ENCODE data around the gene DMD. TPM values are rescaled to one million over a fixed set of nuclear protein-coding genes. Genes with fewer than 3 reads are reported as not detected.

The DMD gene
- total RNA-seq, 1 donor from 2014 or later, result 143 TPM

GRCh38 chrX:31071725-31072124 lies 2139.6 kb downstream of the DMD start, which contains the start of gene FTHL17:
TSS of gene FTHL17 (minus strand) at chrX:31072041. CDS start at chrX:31071953, 88 bp downstream.
- H3K9me3 ChIP-seq (replicated peaks), result no peaks in the 10 kb centered on the region
- H3K27ac ChIP-seq (replicated peaks), result no peak within 1 kb of the TSS
- TF ChIP-seq, protein P1, sequence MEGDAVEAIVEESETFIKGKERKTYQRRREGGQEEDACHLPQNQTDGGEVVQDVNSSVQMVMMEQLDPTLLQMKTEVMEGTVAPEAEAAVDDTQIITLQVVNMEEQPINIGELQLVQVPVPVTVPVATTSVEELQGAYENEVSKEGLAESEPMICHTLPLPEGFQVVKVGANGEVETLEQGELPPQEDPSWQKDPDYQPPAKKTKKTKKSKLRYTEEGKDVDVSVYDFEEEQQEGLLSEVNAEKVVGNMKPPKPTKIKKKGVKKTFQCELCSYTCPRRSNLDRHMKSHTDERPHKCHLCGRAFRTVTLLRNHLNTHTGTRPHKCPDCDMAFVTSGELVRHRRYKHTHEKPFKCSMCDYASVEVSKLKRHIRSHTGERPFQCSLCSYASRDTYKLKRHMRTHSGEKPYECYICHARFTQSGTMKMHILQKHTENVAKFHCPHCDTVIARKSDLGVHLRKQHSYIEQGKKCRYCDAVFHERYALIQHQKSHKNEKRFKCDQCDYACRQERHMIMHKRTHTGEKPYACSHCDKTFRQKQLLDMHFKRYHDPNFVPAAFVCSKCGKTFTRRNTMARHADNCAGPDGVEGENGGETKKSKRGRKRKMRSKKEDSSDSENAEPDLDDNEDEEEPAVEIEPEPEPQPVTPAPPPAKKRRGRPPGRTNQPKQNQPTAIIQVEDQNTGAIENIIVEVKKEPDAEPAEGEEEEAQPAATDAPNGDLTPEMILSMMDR (IDR thresholded peaks at IDR 0.05; ENCODE audit: borderline replicate concordance), result no peak
- no peaks in the 10 kb centered on the region for H3K27me3 ChIP-seq (ENCODE audit: low read depth)
- intact Hi-C loops (cut with micrococcal nuclease), result no loop called here
- H3K36me3 ChIP-seq, result no peaks in the 10 kb centered on the region
- DNase-seq, result no peak
- no peak within 1 kb of the TSS for H3K4me3 ChIP-seq
- no peaks in the 10 kb centered on the region for H3K4me1 ChIP-seq

DNA sequence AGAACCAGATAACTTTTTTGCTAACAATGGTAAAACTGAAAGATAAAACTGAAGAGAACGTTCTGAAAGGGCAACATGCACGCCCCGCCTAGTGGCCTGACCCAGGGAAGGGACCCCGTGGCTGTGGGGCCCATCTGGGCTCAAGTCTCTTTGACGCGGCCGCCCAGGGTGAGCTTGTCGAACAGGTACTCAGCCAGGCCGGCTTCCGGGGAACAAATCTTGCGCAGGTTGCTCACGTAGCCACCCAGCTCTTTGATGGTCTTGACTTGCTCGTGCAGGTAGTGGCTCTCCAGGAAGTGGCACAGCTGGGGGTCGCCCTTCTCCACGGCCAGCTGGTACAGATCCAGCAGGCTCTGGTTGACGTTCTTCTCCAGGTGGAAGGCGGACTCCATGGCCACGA lies 2140.1 kb downstream of the DMD start:
- intact Hi-C loops (cut with micrococcal nuclease), result no loop called here
- TF ChIP-seq, protein P1 (IDR thresholded peaks at IDR 0.05; ENCODE audit: borderline replicate concordance), result no peak
- Histone ChIP-seq H3K4me3 (no peak overlapping the region), H3K4me1 (no peaks in the 10 kb centered on the region), H3K27me3 (ENCODE audit: low read depth) (no peaks in the 10 kb centered on the region), H3K9me3 (replicated peaks) (no peaks in the 10 kb centered on the region), H3K27ac (replicated peaks) (no peak overlapping the region), H3K36me3 (no peaks in the 10 kb centered on the region)
- no peak for DNase-seq

DNA sequence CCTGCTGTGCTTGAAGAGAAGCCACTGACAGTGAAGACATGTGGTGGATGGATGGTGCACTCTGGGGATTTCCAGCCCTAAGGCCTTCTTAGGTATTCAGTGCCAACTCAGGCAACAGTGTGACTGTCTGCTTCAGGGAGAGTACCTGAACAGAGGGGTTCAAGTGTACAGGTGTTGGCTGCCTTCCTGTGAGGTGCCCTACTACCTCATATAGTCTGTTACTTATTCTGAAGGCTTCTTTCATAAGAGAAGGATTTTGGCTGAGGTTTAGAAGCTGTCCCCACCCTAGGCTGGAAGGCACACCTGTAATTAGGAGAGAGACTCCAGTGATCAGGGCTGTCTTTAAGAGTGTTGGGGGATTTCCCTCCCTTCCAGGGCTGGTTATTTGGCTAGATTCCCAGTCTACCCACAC lies 2141.3 kb downstream of the DMD start:
- no peak overlapping the region for H3K4me3 ChIP-seq
- DNase-seq, result no peak
- H3K27ac ChIP-seq (replicated peaks), result no peak overlapping the region
- H3K27me3 ChIP-seq (ENCODE audit: low read depth), result no peaks in the 10 kb centered on the region
- H3K9me3 ChIP-seq (replicated peaks), result no peaks in the 10 kb centered on the region
- TF ChIP-seq, protein P1 (IDR thresholded peaks at IDR 0.05; ENCODE audit: borderline replicate concordance), result no peak
- intact Hi-C loops (cut with micrococcal nuclease), result no loop called here
- H3K4me1 ChIP-seq, result no peaks in the 10 kb centered on the region
- H3K36me3 ChIP-seq, result no peaks in the 10 kb centered on the region

Small RNAs within 50 kb of the gene (microRNA-seq; reads per million reads assigned to microRNA genes)
- gene MIR3915 (not detected), gene MIR548F5 (not detected)
